CD14-positive monocyte (primary cell): Measurements from ENCODE around the gene PAPSS2. TPM values are rescaled to one million over a fixed set of nuclear protein-coding genes. Genes with fewer than 3 reads are reported as not detected.

ENCODE experiments used
- DNase-seq, 3 donors: peaks; one replicate each; pipeline ENCODE4 v3.0.0-alpha.2; 2011 to 2022
- H2AFZ ChIP-seq: 2 replicates; pipeline ENCODE4 v1.6.0; 2012; ENCODE audit warnings: mild to moderate bottlenecking, low read depth, low read length, inconsistent platforms; ENCODE audit not compliant: insufficient read depth, poor library complexity, severe bottlenecking
- H3K27ac ChIP-seq, 2 donors: 1 replicate in 1 of 2; 2 replicates in 1 of 2; pipeline ENCODE4 v1.5.1; 2012 to 2013; ENCODE audit warnings: low read length in 2 of 2, control low read depth in 1 of 2, inconsistent platforms in 1 of 2, low read depth in 1 of 2, mild to moderate bottlenecking in 1 of 2
- H3K27me3 ChIP-seq, 2 donors: one replicate each; pipeline versions ENCODE4 v1.6.0 to v1.6.1; 2011 to 2013; ENCODE audit warnings: low read length in 2 of 2; ENCODE audit not compliant: control insufficient read depth in 2 of 2, insufficient read depth in 2 of 2
- H3K36me3 ChIP-seq, 2 donors: replicated peaks in 1 of 2; 1 replicate in 1 of 2; 2 replicates in 1 of 2; pipeline versions ENCODE4 v1.5.1 to v1.6.1; 2012 to 2013; ENCODE audit warnings: low read length in 2 of 2, control low read depth in 1 of 2, inconsistent platforms in 1 of 2, mild to moderate bottlenecking in 1 of 2; ENCODE audit not compliant: insufficient read depth in 2 of 2, control insufficient read depth in 1 of 2
- H3K4me1 ChIP-seq, 2 donors: 1 replicate in 1 of 2; 2 replicates in 1 of 2; pipeline versions ENCODE4 v1.5.1 to v1.6.1; 2012 to 2013; ENCODE audit warnings: low read length in 2 of 2, control low read depth in 1 of 2, inconsistent platforms in 1 of 2, mild to moderate bottlenecking in 1 of 2, moderate library complexity in 1 of 2; ENCODE audit not compliant: insufficient read depth in 2 of 2, control insufficient read depth in 1 of 2
- H3K4me2 ChIP-seq: replicated peaks from 2 replicates; pipeline ENCODE3; 2012; ENCODE audit warnings: low read length, moderate library complexity, mild to moderate bottlenecking; ENCODE audit not compliant: poor library complexity, severe bottlenecking; ENCODE audit errors: extremely low read depth
- H3K4me3 ChIP-seq, 3 experiments: fragments of 200-600 bp in 1 of 3; sonication (generic) in 1 of 3; replicated peaks in 1 of 3; 1 replicate in 2 of 3; 2 replicates in 1 of 3; pipeline ENCODE4 v1.5.1; 2011 to 2013; ENCODE audit warnings: low read length in 3 of 3, mild to moderate bottlenecking in 3 of 3, control low read depth in 2 of 3, low read depth in 2 of 3, inconsistent platforms in 1 of 3, moderate library complexity in 1 of 3
- H3K79me2 ChIP-seq: 2 replicates; pipeline ENCODE4 v1.6.0; 2012; ENCODE audit warnings: mild to moderate bottlenecking, control low read depth, inconsistent platforms, low read length, moderate library complexity; ENCODE audit not compliant: insufficient read depth
- H3K9ac ChIP-seq: 2 replicates; pipeline ENCODE4 v1.6.0; 2017; ENCODE audit warnings: low read length, mild to moderate bottlenecking; ENCODE audit not compliant: insufficient read depth, poor library complexity, severe bottlenecking
- H3K9me3 ChIP-seq, 2 donors: replicated peaks in 1 of 2; 1 replicate in 1 of 2; 2 replicates in 1 of 2; pipeline versions ENCODE4 v1.5.1 to v1.6.1; 2012 to 2013; ENCODE audit warnings: low read length in 2 of 2, control low read depth in 1 of 2; ENCODE audit not compliant: control insufficient read depth in 1 of 2, insufficient read depth in 1 of 2
- H4K20me1 ChIP-seq: 2 replicates; pipeline ENCODE4 v1.6.0; 2012; ENCODE audit warnings: mild to moderate bottlenecking, low read length, control low read depth, moderate library complexity; ENCODE audit not compliant: insufficient read depth
- H3K27ac Mint-ChIP-seq, 7 donors: one replicate each; pipeline ENCODE4 v1.8.0; 2020; ENCODE audit warnings: mild to moderate bottlenecking in 7 of 7, mixed read lengths in 7 of 7, moderate library complexity in 6 of 7, inconsistent platforms in 2 of 7
- H3K27me3 Mint-ChIP-seq, 3 donors: one replicate each; pipeline ENCODE4 v1.8.0; 2021 to 2022; ENCODE audit warnings: low read depth in 3 of 3, mild to moderate bottlenecking in 3 of 3, mixed read lengths in 3 of 3, moderate library complexity in 3 of 3, inconsistent platforms in 1 of 3
- H3K36me3 Mint-ChIP-seq, 2 donors: one replicate each; pipeline ENCODE4 v1.8.0; 2020; ENCODE audit warnings: mixed read lengths in 2 of 2, inconsistent platforms in 1 of 2, mild to moderate bottlenecking in 1 of 2
- H3K4me1 Mint-ChIP-seq: one replicate; pipeline ENCODE4 v1.8.0; 2020; ENCODE audit warnings: mild to moderate bottlenecking, mixed read lengths
- H3K4me3 Mint-ChIP-seq, 2 donors: one replicate each; pipeline ENCODE4 v1.8.0; 2020; ENCODE audit warnings: mild to moderate bottlenecking in 2 of 2, mixed read lengths in 2 of 2, moderate library complexity in 1 of 2
- H3K9me3 Mint-ChIP-seq, 7 donors: one replicate each; pipeline ENCODE4 v1.8.0; 2020 to 2022; ENCODE audit warnings: mixed read lengths in 7 of 7, mild to moderate bottlenecking in 6 of 7, moderate library complexity in 6 of 7, inconsistent platforms in 2 of 7
- CTCF ChIP-seq: fragments of 200-600 bp; IDR thresholded peaks from one replicate; pipeline ENCODE4 v1.8.0; 2022; ENCODE audit warnings: antibody characterized with exemption, mild to moderate bottlenecking
- WGBS: methylation state at CpG from one replicate; pipeline ENCODE4 v1.1.5; 2013; ENCODE audit warnings: missing lambda C conversion rate; ENCODE audit not compliant: insufficient coverage; 5-methylcytosine and 5-hydroxymethylcytosine counted together
- intact Hi-C, 2 donors: fragments of 100-400 bp; cut with micrococcal nuclease; formaldehyde crosslinking; loops; one replicate each; pipeline versions ENCODE4 v1.15.0 to v1.15.1; 2023
- polyA plus RNA-seq, 3 donors: library from polyadenylated mRNA; depleted of rRNA in 1 of 3; unstranded in 2 of 3; stranded (reverse) in 1 of 3; fragments of 300-500 nt in 2 of 3; fragments of >200 nt in 1 of 3; fragmentation: Illumina TruSeq in 2 of 3; gene quantifications; 1 replicate in 2 of 3; 2 replicates in 1 of 3; pipeline ENCODE4 v1.2.3, GENCODE V29; 2012 to 2021

PAPSS2 gene
- polyA plus RNA-seq, 3 donors, result 3.5 to 6.5 (median 6.2) TPM

- H3K4me2 ChIP-seq, result no peak overlapping the region
- no peak overlapping the region for H3K27ac ChIP-seq
- no CpG with 5 or more reads among the region's 1 CpG for WGBS
- H4K20me1 ChIP-seq, result no peaks in the 10 kb centered on the region
- Mint-ChIP-seq H3K4me1 (peaks cover 8% of the 10 kb centered on the region), H3K9me3 (peaks cover 0 to 2% (median 0%) of the 10 kb centered on the region in 7 donors), H3K36me3 (no peaks in the 10 kb centered on the region), H3K27ac (no peak overlapping the region), H3K4me3 (no peak overlapping the region), H3K27me3 (peaks cover 0 to 3% (median 1%) of the 10 kb centered on the region in 3 donors)
- DNase-seq, result no peak
- H3K4me3 ChIP-seq, result no peak overlapping the region
- H3K27me3 ChIP-seq, result no peaks in the 10 kb centered on the region
- H3K79me2 ChIP-seq, result no peaks in the 10 kb centered on the region
- no peaks in the 10 kb centered on the region for H3K36me3 ChIP-seq
- H3K9ac ChIP-seq, result no peak overlapping the region
- intact Hi-C loops, result no loop called here
- TF ChIP-seq CTCF, result no peak
- H3K9me3 ChIP-seq, result no peaks in the 10 kb centered on the region
- H3K4me1 ChIP-seq, result peaks cover 3 to 7% of the 10 kb centered on the region in 2 donors
- H2AFZ ChIP-seq, result no peak overlapping the region
Measured at GRCh38 chr10:87652261-87652660, 7.4 kb upstream of the PAPSS2 start.

- peaks cover 0 to 3% of the 10 kb centered on the region in 2 donors for H3K36me3 Mint-ChIP-seq
- no peaks in the 10 kb centered on the region for H3K36me3 ChIP-seq
- no peaks in the 10 kb centered on the region for H3K27me3 ChIP-seq
- no CpG with 5 or more reads among the region's 1 CpG for WGBS
- no peak overlapping the region for H3K9ac ChIP-seq
- no peak overlapping the region for H3K27ac Mint-ChIP-seq
- H3K4me3 Mint-ChIP-seq, result no peak overlapping the region
- peaks cover 22% of the 10 kb centered on the region for H3K4me1 Mint-ChIP-seq
- H3K4me3 ChIP-seq, result no peak overlapping the region
- H3K27me3 Mint-ChIP-seq, result peaks cover 1 to 8% (median 2%) of the 10 kb centered on the region in 3 donors
- intact Hi-C loops, result no loop called here
- no peak overlapping the region for H3K27ac ChIP-seq
- TF ChIP-seq CTCF, result no peak
- no peak overlapping the region for H3K4me2 ChIP-seq
- DNase-seq, result no peak
- H2AFZ ChIP-seq, result no peak overlapping the region
- H3K9me3 Mint-ChIP-seq, result peaks cover 0 to 2% (median 0%) of the 10 kb centered on the region in 7 donors
- H3K9me3 ChIP-seq, result no peaks in the 10 kb centered on the region
- peaks cover 11 to 16% of the 10 kb centered on the region in 2 donors for H3K4me1 ChIP-seq
- no peaks in the 10 kb centered on the region for H3K79me2 ChIP-seq
- no peaks in the 10 kb centered on the region for H4K20me1 ChIP-seq
Measured at GRCh38 chr10:87654212-87654611, 5.5 kb upstream of the PAPSS2 start.
